NCI-H2227 treated with DMSO at 0.1 percent for 48 hours (cell line): ENCODE results near the gene RPGR.

Experiments
- DNase-seq: peaks from one replicate; lab custom pipeline; 2025; lab: John Stamatoyannopoulos, UW

Gene RPGR

DNA sequence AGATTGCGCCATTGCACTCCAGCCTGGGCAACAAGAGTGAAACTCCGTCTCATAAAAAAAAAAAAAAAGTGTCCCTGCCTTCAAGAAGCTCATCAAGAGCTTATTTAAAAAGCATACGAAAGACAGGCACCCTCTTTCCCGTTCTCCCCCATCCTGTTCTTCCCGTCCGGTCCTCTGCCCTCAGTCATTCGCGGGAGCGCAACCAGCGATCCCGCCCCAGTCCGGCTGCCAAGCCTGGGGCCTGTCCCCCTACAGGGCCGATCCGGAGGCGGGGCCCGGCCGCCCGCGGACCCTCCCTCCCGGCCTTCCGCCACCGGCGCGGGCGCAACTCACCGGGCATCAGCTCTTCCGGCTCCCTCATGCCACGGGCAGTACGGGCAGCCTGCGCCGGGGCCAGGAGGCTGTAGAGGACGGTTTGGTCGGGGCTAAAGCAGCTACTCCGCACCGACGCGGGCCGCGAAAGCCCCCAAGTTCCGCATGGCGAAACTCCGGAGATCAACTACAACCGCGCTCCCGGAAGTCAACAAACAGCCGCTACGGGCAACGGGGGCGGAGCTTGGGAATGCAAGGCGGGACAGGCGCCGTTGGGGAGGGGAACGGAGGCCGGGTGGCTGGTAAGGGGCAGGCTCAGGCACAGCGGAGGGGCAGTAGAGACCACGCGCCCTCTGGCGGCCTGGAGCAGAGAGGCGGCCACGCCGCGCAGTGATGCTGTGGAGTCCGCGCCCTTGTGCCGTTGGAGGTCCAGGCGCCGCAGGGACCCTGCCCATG, at the start of gene RPGR:
Gene RPGR (minus strand): TSS at position 503 of the 768 bp plus-strand sequence. CDS start 142 bp downstream, at position 361.
- DNase-seq = peak; percentile 95

DNA sequence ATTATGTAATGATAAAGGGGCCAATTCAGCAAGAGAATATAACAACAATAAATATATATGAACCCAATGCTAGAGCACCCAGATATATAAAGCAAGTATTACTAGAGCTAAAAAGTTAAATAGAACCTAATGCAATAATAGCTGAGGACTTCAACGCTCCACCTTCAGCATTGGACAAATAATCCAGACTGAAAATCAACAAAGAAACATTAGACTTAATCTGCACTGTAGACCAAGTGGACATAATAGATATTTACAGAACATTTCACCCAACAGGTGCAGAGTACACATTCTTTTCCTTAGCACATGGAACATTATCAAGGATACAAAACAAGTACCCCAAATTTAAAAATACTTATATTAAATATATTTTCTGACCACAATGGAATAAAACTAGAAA, 49.4 kb upstream of the RPGR start:
- no peak for DNase-seq

GRCh38 chrX:38375891-38376290, 48.6 kb upstream of the RPGR start:
- DNase-seq = peak; percentile 31

DNA sequence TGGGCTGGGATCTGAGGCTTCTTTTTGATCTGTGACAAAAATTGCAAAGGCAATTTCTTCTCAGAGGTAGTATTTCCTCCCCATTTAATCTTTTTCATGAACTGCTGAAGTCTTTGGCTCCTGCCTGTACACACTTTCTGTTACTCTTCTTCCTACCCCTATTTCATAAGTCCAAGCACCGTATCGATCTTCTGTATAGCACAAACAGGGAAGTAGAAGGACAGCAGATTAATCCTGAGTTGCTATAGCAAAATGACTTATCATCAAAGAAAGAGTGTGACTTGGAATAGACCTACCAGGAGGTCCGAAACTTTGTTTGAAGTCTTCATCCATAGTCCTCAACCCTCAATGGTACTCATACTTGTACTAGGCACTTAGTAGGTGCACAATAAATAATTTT, 47.1 kb upstream of the RPGR start:
- no peak for DNase-seq

DNA sequence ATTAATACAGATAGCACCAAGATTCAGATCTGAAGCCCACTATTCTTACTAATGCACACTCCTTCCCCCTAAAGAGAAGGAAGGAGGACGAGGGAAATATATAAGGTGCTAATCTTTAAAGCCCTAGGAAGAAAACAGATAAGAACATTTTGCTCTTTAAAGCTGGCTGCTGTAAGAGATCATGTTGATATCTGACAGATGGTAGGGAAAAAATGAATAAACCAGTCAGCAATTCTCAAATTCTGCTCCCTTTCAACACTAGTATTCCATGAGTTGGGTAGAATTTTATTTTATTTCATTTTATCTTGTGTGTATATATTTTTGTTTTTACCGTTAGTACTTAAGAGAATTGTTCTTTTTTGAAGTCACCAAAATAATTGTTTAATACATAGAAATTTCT, 44.3 kb upstream of the RPGR start:
- no peak for DNase-seq

DNA sequence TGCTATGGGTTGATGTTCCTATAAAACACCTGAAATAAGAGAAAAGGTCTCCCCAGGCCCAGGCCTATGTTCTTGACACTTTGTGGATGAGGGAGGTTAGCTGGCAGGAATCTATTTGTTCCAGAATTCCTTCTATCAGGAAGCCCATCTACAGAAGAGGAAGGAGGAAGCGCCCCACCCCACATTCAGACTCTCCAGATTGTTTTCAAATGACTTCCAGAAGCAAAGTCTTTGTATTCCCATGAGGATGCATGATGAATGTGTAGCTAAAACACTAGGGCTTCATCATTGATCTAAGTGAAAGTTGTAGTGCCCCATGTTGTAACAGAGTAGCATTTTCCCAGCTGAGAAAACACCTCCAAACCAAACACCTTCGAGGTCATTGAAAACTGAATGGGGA, 41.5 kb upstream of the RPGR start:
- DNase-seq = no peak

- no peak for DNase-seq
Measured at GRCh38 chrX:38365954-38366353, 38.6 kb upstream of the RPGR start.

- DNase-seq = no peak
Measured at GRCh38 chrX:38363046-38363445, 35.7 kb upstream of the RPGR start.

- peak; percentile 4 for DNase-seq
Measured at GRCh38 chrX:38357747-38358673, 30.7 kb upstream of the RPGR start.

DNA sequence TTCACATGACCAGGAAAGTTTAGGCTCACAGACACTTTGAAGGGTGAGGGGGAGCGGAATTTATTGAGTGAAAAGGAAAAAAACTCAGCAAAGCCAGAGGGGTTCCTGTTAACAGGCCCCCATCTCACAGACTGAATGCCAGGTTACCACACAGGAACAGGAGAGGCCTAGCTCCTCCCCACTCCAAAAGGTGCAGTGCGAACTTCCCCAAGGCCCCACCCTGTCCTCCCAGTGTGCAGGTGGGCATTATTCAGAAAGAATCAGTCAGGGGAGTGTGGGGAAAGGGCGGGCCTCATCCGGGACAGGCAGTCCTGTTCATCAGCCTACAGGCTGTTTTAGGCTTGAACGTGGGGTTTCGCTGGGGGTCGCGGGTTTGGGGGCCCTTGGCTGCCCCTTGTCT, 29.1 kb upstream of the RPGR start:
- no peak for DNase-seq

- no peak for DNase-seq
Measured at GRCh38 chrX:38352362-38352761, 25.1 kb upstream of the RPGR start, which contains the start of gene OTC. OTC (plus strand) TSS chrX:38352604; CDS start chrX:38352697, 93 bp downstream.

- no peak for DNase-seq
Measured at GRCh38 chrX:38351346-38351745, 24.0 kb upstream of the RPGR start.

DNA sequence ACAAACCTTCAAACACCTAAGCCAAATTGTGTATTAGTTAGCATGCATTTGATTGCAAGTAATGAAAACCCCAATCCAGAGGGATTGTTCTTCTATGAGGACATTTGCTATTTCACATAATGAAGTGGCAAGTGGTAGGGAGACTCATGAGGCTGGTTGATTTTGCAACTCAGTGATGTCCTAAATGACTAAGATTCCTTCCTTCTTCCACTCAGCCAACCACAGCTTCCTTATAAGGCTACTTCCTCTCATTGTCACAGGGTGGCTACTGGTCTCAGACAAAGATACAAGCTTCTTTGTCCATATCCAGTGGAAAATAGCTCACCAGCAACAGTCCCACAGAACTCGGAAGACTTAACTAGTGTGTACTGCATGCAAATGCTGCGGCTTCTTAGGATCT, 19.8 kb upstream of the RPGR start:
- no peak for DNase-seq

- no peak for DNase-seq
Measured at GRCh38 chrX:38346150-38346549, 18.8 kb upstream of the RPGR start.

DNA sequence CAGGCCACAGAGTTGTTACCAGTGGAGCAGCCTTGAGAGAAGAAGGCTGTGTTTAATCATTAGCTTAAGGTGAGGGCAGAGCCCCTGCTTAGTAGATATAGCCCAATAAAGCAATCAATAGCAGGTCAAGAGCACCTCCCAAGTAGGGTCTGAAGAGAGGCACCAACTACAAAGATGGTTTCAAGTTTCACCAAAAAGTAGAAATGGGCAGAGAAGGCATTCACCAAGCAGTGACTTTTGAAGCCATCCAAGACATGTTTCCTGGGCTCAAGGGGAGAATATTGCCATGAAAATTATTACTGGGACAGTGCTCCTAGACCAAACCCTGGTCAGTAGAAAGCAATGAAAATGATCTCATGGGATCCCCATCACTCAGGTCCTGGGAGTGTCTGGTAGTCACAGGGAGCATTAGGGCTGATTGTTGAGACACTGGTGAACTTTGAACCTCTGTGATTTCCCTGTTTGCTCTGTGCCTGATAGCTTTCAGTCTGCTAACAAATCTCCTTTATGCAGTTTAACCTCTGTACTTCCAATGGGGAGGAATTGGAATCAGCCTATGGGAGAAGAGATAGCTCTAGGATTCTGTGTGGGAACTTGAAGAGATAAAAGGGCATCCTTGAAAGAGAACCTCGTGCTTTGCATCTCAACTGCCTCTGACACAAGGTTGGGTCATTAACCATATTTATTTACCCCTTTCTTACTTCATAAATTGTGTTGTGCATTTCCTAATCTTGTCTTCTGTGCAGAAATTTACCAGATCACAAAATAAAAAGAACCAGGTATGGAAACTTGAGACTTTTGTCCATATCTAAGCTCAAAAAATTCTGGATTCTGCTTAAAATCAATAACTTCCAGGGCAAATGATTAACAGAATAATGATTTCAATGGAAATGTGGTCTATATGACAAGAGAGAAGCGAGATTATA, 15.8 kb upstream of the RPGR start:
- no peak for DNase-seq

DNA sequence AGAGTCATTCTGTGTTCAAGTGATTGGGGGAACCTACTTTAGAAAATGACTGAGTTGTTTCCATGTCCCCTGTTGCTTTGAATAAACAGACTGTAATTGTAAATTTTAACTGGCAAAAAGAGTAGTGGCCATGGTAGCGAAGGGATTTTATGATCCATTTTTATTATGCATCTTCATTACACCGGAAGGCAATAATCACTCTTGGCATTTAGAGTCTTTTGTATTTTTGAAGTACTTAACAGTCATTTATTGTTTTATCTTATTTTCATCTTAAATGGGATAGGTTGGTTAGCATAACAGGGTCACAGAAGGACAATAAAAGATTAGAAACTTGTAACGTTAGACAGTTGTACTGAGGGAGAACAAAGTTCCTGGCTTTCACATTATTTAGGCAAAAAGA, 14.1 kb upstream of the RPGR start:
- DNase-seq = no peak

DNA sequence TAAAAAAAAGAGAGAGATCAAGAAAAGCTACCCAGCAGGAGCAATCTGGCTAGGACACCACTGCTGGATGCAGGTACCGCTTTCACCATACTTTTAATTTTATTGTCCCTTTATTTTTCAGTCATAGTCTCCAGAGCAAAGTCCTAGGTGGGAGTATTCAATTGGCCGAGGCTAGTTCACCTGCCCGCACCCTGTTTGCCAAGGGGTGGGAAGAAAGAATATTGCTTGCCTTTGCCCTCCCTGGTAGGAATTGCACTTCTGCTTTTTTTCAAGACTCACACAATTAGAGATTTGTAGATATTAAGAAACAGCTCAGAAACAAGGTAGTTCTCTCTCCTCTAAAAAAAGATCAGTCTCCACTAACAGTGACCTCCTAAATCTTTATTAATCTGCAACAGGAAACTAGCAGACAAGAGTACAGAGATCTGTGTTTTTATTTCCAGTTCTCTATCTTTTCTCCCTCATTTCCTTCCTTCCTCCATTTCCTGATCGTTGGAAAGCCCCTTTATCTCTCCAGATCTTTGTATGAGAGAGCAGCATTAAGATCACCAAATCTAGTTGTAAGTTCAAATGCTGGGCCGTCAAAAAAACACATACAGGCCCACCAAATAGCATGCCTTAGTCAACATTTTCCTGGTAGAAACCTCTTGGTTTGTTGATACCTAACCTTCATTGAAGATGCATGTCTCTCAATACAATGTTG, 9.4 kb upstream of the RPGR start:
- DNase-seq = no peak

- peak; percentile 50 for DNase-seq
Measured at GRCh38 chrX:38335382-38335781, 8.1 kb upstream of the RPGR start.

DNA sequence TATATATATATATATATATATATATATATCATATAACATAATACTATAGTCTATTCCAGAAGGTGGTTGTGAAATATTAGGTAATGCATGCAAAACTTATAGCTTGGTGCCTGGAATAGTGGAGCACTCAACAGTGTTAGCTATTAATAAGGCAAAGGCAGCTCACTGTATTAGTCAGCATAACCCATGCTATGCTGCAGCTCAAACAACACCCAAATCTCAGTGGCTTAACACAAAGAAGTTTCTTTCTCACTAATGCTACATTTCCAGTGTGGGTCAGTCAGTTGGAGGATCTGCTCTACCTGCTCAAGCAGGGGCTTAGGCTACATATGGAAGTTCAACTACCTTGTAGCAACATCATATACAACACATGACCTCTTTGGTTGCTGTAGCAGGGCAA, 5.2 kb upstream of the RPGR start:
- DNase-seq = no peak

DNA sequence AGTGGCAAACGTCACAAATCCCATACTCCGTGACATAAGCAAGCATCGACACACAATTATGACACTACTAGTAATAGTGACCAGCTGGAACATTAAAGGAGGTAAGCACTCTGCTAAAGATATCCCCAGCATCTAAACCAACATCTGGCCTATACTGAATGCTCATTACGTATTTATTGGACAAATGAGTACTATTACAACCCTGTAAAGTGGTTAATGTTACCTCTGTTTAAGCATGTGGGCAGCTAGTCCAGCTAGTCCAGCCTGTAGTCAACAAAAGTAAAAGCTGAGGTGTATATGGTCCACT, 419 bp upstream of the RPGR start:
- no peak for DNase-seq

DNA sequence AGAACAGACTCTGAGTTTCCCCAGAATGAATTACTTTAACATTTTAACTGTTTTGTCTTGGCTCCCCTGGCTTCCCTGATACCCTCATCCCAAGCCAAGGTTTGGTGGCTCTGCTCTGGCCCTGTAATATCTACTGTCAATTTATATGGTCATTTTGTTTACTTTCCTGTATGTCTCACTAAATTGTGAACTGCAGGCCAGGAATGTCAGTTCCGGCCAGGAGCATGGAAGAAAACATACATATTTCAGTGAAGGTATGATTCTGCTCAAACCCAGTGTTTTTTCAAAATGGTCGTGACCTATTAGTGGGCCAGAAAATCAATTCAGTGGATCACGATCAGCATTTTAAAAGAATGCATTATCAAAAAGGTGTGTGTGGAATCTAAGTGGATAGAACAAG, 1.2 kb downstream of the RPGR start:
- no peak for DNase-seq

GRCh38 chrX:38320819-38321218, 6.5 kb downstream of the RPGR start:
- DNase-seq = no peak
